COR-L47 (cell line): Measurements from ENCODE around the gene NABP2.

Experiments
- DNase-seq: peaks from one replicate; lab custom pipeline; 2025; lab: John Stamatoyannopoulos, UW

The NABP2 gene

DNA sequence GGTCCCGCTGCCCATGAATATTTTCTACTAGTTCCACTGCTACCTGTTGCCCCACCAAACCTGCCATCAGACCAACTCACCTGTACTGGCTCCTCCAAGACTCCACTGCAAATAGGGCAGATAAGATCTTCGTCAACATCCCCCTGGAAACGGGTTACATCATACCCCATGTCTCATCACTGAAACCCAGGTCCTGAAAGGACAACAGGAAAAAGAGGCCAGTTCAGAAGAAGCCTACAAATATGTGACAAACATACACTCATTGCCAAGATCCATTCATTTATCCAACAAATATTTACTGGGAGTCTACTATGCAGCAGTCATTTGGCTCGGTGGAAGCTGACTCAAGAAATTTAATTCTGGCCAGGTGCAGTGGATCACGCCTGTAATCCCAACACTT, 10.3 kb upstream of the NABP2 start:
- DNase-seq = no peak

DNA sequence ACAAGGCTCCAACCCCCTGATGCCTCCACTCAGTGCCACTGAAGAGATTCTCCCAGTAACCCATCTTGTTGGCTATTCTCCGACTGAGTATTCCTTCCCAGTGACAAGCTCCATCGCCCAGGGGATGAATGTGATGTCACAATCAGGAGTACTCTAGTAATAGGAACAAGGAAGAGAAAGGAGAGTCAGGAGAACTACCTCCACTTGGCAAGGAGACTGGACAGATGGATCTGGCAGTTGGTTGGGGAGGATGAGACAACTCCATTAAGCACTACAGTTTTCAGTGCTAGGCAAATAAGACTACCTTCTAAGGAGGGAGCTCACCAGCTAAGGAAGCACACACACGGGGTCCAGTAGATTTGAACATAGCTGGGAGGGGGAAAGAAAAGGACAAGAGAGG, 7.7 kb upstream of the NABP2 start:
- no peak for DNase-seq

DNA sequence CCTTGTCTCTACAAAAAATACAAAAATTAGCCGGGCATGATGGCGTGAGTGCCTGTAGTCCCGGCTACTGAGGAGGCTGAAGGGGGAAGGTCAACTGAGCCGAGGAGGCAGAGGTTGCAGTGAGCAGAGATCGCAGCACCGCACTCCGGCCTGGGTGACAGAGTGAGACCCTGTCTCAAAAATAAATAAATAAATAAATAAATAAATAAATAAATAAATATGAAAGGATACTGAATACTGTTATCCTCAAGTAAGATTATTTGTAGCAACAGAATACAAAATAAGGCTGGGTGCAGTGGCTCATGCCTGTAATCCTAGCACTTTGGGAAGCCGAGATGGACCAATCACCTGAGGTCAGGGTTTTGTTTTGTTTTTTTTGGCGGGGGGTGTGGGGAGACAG, 4.3 kb upstream of the NABP2 start:
- no peak for DNase-seq

DNA sequence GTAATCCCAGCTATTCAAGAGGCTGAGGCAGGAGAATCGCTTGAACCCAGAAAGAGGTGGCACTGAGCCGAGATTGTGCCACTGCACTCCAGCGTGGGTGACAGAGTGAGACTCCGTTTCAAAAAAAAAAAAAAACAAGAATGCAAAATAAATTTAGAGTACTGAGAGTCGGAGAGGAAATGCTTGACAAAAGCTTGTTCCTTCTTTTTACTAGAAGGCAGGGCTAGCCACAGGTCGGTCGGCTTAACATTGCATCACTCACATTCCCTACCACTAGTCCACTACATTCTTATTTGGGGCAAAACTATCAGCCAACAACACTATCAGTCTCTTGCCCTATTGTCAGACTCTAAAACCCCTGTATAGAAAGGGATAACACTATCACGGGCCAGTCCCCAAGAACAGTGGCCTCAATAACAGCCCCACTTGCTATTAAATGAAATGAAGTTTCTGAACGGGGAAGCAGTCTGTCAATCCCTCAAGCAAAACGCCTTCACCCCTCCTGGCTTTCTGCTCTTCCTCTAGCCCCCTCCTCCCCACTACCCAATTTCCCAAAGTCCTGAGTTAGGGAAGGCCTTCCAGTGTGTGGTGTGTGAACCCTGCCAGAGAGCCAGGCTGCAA, 3.4 kb upstream of the NABP2 start:
- DNase-seq = no peak

DNA sequence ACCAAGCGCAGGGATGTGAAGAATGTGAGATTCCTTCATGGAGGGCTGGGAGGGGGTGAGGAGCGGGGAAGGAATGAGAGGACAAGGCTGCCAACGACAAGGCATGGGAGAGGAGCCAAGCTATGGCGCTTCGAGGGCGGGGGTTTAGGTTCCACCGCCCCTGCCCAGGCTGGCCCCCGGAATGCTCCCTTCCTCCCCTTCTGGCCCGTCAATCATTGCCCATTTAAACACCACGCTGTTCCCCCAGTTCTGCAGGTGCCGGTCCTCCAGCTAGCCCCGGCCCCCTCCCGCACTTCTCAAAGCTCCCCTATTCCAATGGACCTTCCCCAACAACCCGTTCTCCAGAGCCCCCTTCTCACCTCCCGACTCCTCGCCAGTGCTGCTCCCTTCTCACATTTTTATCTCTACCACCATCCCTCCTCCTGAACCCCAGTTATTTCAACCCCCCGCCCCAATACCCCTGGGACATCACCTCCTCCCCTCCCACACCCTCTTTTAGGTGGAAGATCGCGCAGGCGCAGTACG, 2.8 kb upstream of the NABP2 start:
- DNase-seq = no peak

DNA sequence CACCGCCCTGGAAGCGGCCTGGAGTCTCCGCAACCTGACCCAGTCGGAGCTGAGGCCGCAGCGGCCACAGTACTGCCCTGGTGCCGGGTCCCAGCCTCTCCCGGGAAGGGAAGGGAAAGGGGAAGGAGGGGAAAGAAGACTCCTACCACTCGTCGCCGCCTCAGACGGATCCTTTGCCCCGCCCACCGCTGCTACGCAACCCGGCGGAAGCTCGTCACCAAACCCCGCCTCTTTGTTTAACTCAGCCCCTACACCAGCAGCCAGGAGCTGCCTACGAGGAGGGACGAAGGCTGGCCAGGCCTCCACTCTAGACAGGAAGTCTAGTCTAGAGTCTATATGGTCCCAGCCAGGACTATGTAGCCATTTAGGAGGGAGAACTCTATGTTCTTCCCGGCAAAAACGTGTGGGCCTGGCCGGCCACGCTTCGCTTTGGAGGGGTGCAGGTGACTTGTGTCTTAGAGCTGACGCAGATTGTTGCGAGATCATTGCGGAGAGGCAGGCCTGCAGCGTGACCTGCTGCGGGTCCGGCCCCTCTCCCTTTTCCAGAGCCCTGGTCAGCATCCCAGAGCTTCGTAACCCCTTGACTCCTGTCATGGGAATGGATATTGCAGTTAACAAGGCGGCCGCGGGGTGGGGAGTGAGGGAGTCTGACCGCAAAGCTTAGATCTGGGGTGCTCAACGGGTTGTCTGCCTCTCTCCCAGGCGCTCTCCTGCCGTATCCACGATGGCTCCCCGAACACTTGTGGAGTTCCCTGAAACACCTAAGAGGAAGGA, 2.2 kb upstream of the NABP2 start, which contains the start of gene RNF41:
Gene RNF41, minus strand, starts transcription at position 166 of the 774 bp plus-strand sequence. CDS start 7,875 bp downstream, outside the sequence.
- DNase-seq = peak; percentile 93

DNA sequence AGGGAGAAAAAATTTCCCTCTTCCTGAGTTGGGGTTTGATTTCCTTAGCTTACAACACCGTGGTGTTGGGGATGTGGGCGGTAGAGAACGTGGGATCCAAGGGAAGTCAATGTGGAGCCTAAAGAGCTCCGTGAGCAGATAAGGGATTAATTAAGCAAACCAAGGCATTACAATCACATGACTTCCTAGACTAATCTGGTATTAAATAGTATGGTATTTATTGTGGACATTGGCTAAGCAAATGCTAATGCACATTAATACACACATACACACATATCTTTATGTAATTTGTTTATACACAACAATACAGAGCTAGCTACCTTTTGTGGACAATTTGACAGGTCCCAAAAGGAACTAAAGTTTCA, 1.6 kb upstream of the NABP2 start:
- DNase-seq = no peak

DNA sequence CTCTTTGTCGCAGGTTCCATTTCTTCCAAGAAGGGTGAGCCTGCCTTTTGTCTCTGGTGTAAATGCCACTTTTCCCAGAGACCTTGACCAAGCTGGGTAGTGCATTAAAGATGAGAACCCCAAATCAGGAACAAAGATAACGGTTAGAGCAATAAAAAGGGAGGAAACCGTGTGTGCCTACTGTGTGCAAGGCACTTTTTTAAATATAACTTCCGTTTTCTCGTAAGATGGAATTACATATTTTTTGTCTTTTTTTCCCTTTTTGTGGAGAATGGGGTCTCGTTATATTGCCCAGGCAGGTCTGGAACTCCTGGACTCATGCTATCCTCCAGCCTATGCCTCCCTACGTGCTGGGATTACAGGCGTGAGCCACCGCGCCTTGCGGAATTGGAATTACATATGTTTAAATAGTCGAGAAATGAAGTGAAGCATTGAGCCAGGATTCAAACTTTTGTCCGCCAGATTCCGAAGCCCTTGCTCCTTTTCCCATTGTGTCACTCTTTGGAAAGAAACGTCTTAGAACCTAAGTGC, 506 bp upstream of the NABP2 start:
- DNase-seq = no peak

DNA sequence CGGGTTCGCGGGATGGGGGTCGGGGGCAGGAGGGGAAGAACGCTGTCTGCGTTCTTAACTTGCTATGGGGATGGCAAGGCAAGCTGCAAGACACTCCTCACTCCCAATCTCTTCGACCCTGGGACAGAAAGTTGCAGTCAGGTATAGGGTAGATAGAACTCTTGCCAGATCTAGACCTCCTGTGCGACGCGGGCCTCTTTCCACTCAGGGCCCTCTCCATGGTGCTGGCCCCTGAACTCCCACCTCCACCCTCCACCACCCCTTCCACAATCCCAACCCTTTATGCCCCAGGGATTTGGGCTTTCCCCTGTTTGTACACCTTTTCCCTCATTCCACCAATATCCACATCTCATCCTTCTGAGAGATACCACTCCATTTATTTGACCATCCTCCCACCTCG, 812 bp downstream of the NABP2 start:
- no peak for DNase-seq

DNA sequence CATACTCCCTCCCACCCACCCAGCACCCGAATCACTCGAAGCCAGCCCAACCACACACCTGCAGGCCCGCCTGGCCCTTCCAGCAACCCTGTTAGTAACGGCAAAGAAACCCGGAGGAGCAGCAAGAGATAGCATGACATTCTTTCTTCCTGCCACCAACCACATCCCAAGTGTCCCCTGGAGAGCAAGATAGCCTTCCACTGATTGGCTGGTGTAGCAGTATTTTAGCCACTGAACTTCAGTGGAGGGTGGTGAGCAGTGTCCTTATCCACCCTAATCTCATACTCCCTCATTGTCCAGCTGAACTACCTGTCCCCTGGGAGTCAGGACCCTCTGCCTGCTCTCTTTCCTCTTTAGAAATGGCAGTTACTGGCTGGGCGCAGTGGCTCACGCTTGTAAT, 4.9 kb downstream of the NABP2 start:
- DNase-seq = no peak

DNA sequence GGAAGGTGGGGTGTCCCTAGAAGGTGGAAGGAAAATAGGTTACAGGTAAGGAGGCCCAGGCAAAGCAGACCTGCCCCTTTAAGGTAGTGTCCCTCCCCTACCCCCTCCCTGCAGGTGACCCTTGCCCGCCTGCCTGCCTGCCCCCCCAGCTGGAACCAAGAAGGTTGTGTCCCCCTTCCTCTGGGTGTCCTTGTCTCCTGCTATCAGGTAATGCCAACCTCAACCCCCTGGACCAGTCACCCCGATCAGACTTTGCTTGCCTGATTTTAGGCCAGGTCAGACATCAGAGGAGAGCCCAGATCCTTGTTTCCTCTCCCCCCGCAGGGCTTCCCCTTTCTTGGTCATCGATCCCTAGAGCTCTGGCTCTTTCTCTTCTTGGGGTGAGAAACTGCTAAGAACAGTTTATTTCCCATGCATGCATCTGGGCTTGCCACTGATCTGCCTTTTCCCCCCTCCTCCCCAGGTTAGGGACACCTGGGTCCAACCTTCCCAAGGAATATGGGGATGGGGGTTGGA, 5.8 kb downstream of the NABP2 start, which contains the start of gene SLC39A5:
Gene SLC39A5, plus strand, starts transcription at position 136 of the 516 bp plus-strand sequence. CDS start 1,224 bp downstream, outside the sequence.
- DNase-seq = no peak

DNA sequence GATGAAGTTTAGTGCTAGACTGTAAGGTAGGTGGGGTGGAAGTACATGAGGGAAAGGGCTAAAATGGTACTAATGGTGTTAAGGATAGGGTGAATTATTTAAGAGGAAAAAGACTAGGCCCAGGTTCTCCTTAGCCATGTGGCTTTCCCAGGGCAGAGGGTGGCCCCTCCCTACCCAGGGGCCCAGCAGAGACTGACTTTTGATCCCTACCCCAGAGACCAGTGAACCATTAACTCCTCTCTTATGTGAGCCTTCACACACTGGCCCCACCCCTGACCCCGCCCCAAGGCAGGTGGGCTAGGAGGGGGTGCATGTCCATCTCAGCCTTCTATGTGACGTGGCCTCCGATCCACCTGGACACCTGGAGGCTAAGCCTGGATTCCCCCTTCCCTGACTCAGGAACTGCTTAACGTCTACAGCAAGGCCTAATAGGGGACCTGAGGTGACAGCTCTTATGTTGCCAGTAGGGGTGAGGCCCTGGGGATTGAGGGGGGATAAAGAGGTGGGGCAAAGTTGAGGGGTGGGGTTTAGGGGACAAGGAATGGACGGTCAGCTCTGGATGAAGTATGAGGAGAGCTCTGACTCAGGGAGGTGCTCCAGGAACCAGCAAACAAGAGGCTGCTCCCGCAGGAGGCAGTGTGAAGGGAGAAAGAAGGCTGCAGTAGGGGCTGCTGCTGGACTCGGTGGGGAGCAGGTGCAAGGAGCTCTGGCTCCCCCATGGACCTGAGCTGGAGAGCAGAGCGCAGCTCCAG, 6.5 kb downstream of the NABP2 start:
- DNase-seq = no peak

DNA sequence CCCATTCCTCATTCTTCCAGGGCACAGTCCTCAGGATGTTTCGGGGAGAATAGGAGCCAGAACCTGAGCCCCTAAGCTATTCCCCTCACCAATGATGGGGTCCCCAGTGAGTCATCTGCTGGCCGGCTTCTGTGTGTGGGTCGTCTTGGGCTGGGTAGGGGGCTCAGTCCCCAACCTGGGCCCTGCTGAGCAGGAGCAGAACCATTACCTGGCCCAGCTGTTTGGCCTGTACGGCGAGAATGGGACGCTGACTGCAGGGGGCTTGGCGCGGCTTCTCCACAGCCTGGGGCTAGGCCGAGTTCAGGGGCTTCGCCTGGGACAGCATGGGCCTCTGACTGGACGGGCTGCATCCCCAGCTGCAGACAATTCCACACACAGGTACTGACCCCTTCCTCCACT, 7.0 kb downstream of the NABP2 start:
- DNase-seq = no peak

DNA sequence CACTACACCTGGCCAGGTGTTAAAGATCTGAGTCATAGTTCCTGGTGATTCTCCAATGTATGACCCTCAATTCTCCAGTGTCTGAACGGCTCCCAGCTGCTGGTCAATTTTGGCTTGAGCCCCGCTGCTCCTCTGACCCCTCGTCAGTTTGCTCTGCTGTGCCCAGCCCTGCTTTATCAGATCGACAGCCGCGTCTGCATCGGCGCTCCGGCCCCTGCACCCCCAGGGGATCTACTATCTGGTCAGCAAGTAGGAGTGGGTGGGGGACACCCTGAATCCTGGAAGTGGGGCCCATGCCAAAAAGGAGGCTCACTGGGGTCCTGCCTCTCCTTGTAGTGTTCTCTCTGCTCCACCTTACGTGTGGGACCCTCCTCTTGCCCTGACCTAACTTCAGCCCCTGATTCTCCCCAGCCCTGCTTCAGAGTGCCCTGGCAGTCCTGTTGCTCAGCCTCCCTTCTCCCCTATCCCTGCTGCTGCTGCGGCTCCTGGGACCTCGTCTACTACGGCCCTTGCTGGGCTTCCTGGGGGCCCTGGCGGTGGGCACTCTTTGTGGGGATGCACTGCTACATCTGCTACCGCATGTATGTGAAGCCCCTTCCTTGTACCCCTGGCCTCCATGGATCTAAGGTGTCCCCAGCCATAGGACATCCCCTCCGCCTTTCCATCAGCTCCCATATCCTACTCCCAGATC, 10.7 kb downstream of the NABP2 start:
- no peak for DNase-seq

DNA sequence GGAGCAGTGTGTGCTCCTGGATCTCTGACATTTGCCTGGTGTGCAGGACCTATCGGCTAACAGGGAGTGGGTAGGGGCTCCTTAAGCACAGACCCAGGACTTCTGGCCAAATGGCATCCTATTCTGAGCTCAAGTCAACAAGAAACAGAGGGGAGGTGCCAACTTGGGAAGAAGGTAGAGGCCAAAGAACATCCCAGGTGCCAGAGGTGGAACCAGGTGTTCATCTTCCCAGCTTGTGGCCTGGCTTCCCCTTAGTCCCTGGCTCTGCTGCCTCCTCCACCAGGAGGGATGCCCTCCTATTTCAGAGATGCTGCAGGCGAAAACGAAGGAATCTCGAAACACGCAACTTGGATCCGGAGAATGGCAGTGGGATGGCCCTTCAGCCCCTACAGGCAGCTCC, 11.9 kb downstream of the NABP2 start:
- DNase-seq = no peak

DNA sequence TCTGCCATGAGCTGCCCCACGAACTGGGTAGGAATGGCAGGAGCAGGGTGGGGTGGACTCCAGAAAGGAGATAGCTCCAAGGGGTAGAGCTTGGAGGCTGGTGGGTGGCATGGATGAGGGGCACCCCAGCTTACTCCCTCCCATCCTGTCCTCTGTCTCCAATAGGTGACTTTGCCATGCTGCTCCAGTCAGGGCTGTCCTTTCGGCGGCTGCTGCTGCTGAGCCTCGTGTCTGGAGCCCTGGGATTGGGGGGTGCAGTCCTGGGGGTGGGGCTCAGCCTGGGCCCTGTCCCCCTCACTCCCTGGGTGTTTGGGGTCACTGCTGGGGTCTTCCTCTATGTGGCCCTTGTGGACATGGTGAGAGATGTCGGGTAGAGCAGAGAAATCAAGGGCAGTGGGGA, 12.8 kb downstream of the NABP2 start:
- no peak for DNase-seq

DNA sequence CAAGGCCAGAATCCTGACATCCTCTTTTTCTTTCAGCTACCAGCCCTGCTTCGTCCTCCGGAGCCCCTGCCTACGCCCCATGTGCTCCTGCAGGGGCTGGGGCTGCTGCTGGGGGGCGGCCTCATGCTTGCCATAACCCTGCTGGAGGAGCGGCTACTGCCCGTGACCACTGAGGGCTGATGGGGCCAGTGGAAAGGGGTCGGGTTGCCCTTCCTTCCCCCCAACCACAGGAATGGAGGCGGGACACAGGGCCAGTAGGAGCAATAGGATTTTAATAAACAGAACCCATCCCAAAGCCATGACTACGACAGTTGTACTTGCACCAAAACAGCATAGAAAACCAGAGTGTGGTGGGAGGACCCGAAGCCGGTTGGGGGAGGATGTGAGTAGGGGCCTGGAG, 13.4 kb downstream of the NABP2 start:
- no peak for DNase-seq

DNA sequence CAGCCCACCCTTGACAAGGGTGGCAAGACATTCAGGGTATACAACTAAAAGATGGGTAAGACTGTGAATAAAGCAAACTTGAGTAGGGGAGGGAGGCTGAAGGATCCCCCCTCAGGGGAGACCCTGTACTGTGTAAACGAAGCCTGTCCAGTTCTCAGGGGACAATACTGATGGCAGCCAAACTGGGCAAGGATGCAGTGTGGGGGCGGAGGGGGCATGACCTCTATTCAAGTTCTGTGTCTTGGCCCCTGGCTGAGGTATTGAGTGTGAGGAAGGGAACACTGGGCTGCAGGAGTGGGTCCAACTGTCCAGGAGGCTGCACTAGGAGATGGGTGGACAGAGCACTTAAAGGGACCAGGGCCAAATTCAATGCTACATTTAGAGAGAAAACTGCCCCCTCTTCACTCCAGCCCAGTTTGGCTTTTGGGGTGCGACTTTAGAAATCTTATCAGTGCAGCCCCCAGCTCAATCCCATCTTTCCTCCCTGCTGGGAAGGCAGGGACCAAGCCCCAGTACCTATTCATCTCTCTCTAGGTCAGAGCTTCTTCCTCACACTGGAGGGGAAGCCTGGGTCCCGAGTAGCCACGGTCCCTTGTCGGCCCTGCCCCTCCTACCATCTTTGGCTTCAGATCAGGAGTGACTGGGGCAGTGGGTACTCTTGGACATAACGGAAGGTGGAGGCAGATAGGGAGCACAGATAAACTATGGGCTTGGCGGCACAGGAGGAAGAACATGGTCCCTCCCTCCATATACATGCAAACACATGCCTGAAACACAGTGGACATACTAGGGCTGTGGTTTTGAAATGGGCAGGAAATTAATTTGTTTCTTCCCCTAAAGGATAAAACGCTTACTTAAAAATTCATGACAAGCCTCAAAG, 17.5 kb downstream of the NABP2 start:
- DNase-seq = no peak

DNA sequence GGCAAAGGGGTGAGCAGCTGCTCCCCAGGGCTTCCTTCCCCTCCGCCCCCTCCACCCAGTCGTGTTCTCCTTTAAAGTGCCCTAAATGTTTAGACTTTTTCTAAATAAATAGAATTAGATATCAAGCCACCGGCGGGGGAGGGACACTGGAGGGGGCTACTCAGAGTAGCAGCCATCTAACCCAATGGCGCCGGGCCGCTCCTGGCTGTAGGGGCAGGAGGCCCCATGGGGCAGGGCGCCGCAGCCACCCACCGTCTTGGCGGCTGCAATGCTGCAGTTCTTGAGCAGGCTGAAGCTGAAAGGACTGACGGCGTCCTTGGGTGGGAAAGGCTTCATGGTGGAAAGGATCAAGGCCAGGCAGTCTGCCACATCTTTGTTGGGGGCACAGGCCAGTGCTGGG, 18.8 kb downstream of the NABP2 start:
- no peak for DNase-seq

DNA sequence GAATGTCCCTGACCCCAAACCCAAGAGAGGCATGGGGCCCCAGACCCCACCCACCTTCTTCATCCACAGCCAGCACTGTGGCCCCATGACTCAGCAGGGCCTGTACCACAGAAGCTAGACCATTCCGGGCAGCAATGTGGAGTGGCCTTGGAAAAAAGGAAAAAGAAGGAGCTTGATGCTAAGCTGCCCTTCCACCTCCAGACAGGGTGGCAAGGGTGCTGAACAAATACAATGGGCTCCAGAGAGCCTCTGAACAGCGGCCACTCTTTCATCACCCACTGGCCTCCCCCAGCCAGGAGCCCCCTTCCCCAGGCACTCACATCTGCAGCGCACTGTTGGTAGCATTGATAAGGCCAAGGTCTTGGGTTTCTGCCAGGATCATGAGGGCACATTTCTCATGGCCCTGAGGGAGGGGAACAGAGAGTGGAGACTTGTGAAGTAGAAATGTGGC, 19.6 kb downstream of the NABP2 start:
- DNase-seq = no peak

DNA sequence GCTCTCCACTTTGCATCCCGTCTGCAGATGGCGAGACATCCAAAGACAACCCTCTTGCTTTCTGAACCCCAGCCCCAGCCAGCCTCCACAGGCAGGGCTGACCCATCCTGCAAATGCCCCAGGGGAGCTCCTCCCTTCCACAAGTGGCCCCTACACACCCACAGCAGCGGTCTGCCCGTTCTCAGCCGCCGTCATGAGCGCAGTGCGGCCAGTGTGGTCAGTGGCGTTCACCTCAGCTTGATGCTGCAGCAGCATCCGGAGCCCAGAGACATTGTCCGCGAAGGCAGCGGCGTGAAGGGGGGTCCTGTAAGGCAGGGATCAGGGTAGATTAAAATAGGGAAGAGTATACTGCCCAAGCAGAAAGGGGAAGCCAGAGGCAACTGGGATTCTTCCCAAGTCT, 20.4 kb downstream of the NABP2 start:
- no peak for DNase-seq
